ENCODE results near the gene CIDEB.

CIDEB gene

DNA sequence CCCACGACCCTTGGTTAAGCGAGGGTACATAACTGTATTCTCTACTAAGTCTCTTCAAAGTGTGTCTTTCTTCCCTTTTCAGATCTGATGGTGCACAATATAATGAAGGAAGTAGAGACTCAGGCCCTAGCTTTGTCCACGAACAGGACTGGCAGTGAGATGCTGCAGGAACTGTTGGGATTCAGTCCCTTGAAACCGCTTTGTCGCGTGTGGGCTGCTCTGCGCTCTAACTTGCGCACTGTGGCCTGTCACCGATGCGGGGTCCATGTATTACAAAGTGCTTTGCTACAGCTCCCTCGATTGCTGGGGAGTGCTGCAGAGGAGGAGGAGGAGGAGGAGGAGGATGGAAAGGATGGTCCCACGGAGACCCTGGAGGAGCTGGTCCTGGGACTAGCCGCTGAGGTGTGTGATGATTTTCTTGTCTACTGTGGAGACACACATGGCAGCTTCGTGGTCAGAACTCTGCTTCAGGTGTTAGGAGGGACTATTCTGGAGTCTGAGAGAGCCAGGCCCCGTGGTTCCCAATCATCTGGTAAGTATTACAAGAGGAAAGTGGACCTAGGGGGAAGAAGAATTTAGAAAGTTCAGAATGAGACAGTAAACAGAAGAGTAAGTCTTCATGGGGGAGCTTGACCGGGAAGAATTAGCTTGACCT lies 7.3 kb downstream of the CIDEB start:
- TF ChIP-seq, protein P1, sequence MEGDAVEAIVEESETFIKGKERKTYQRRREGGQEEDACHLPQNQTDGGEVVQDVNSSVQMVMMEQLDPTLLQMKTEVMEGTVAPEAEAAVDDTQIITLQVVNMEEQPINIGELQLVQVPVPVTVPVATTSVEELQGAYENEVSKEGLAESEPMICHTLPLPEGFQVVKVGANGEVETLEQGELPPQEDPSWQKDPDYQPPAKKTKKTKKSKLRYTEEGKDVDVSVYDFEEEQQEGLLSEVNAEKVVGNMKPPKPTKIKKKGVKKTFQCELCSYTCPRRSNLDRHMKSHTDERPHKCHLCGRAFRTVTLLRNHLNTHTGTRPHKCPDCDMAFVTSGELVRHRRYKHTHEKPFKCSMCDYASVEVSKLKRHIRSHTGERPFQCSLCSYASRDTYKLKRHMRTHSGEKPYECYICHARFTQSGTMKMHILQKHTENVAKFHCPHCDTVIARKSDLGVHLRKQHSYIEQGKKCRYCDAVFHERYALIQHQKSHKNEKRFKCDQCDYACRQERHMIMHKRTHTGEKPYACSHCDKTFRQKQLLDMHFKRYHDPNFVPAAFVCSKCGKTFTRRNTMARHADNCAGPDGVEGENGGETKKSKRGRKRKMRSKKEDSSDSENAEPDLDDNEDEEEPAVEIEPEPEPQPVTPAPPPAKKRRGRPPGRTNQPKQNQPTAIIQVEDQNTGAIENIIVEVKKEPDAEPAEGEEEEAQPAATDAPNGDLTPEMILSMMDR (IDR thresholded peaks at IDR 0.05; ENCODE audit: low read depth, low read length): no peak
- in situ Hi-C loops (cut with HindIII; ENCODE audit: low sequenced_read_pairs): no loop called here
- no peak for DNase-seq (ENCODE audit: low read depth, low spot score)
- peak overlapping the region; percentile 92 for H3K4me3 ChIP-seq (ENCODE audit: low read depth, low read length)

DNA sequence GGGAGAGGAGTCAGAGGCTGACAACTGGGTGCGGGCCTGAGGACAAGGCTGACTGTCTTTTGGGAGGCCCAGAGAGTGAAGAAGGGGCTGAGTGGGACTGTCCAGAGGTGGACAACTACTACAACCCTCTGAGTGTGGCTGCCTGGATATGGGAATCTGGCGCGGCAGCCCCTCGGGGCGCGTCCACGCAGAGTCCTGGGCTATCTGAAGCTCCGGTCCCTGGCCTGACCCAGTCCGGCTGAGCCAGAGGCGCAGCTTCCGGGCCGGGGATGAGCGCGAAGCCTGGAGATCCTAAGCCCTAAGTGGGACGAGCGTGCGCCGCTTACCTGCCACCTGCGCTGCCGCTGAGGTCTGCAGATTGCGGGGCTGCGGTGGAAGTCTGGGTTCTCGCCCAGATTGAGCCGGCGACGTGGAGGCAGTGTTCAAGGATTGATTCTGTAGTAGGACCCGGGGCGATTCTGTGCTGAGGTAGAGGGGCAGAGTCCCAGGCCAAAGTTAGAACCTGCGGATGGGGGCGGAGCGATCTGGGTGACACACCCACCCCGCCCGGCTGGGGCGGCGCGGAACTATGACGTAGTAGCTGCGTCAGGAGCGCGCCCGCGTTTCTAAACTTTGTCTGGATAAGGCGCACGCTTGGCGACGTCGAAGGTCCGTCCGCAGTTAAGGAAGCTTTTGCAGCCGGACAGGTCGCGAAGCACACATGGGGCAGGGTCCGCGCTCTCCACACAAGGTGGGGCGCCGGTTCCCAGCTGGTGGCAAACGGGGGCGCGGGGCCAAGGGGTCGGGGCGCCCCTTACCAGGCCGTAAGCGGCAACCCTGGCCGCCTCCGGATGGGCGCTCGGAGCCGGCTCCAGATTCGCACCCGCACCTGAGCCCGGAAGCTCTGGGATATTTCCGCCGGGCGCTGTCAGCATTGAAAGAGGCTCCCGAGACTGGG lies 8.3 kb downstream of the CIDEB start, which contains the start of the genes DHRS1 and NOP9:
TSS of gene DHRS1 (minus strand) at position 526 of the 937 bp plus-strand sequence. CDS start 674 bp downstream, outside the sequence.
TSS of gene NOP9 (plus strand) at position 596 of the 937 bp plus-strand sequence. CDS start at position 701, 105 bp downstream.
- peak; percentile 89 for DNase-seq (ENCODE audit: low read depth, low spot score)
- in situ Hi-C loops (cut with HindIII; ENCODE audit: low sequenced_read_pairs): no loop called here
- peak within 1 kb of the TSS; percentile 92 for H3K4me3 ChIP-seq (ENCODE audit: low read depth, low read length)
- TF ChIP-seq, protein P1 (IDR thresholded peaks at IDR 0.05; ENCODE audit: low read depth, low read length): no peak

DNA sequence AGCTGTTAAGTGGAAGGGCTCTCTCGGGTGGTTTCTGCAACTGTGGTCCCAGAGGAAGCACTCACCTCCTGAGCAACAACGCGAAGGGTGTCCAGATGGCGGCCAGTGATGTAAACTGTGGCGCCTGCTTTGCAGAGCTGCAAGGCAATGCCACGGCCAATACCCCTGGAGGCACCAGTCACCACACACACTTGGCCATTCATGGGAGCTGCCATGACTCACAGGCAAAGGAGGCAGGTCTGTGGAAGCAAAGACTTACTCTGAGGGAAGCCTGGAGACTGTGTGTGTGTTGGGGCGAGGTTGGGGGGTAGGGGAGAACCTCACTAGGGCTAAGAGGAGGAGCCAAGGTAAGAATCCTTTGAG lies 8.9 kb downstream of the CIDEB start:
- in situ Hi-C loops (cut with HindIII; ENCODE audit: low sequenced_read_pairs): no loop called here
- peak overlapping the region; percentile 92 for H3K4me3 ChIP-seq (ENCODE audit: low read depth, low read length)
- TF ChIP-seq, protein P1 (IDR thresholded peaks at IDR 0.05; ENCODE audit: low read depth, low read length): no peak
- peak; percentile 54 for DNase-seq (ENCODE audit: low read depth, low spot score)

DNA sequence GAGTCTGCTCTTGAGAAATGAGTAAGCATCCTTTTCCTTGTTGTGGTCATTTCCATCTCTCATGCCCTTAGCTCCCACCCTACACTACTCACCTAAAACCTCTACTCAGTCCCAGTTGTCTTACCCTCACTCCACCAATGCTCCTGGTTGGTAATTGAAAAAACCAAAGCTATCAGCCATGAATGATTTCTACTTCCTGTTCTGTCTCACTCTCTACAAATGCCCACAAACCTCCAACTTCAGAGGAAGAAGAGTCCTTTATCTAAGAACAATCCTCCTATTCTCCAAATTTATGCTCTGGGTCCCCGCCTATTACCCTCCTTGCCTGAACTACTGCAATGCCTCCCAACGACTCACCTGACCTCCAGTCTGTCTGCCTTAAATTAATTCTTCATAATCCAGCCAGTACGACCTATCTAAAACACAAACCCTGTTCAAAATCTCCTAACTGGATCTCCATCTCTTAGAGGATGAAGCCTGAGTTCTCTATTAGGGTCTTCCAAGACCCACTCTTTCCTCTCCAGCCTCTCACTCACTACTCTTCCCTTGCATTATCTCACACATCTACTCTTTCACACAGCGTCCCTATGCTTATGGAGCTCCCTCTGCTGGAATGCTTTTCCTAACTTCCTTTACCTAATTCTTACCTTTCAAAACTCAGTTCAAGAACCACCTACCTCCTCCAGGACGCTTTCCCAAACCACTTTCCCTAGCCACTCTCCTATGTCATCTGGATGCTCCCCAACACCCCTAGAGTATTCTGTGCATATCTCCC lies 10.4 kb downstream of the CIDEB start:
- DNase-seq (ENCODE audit: low read depth, low spot score): no peak
- in situ Hi-C loops (cut with HindIII; ENCODE audit: low sequenced_read_pairs): no loop called here
- H3K4me3 ChIP-seq (ENCODE audit: low read depth, low read length): no peak overlapping the region
- TF ChIP-seq, protein P1 (IDR thresholded peaks at IDR 0.05; ENCODE audit: low read depth, low read length): peak; percentile 61

DNA sequence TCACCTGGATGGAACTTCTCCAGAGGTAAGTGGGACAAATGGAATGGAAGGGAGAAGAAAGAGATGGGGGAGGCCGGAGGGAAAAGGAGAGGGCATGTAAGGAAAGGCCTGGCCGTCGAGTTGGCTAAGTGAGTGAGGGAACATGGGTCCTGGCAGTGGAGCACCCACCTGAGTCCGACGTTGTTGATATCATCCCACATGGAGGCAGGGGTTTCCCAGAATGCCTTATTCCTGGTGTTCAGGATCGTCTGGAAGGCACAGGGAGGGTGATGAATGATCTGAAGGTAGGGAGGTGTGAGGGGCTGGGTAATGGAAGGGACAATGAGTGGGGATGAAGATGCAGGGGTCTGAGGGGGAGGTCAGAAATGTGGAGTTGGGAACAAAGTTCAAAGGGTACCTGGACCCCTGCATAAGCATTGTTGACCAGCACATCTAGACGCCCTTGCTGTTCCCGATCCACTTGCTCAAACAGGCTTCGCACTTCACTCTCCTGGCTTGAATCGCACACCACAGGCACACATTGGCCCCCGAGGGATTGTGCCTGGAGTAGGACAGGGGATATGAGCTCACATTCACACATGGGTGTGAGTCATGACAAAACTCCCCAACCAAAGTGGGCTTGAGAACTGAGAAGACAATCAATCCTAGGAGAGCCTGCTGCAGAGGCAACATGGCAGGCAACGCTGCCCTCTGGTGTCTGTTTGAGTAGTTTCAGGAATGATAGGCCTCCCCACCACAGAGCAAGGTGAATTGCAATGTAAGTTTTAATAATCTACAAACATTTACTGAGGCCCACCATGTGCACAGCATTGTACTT lies 11.2 kb downstream of the CIDEB start:
- no peak overlapping the region for H3K4me3 ChIP-seq (ENCODE audit: low read depth, low read length)
- peak; percentile 91 for DNase-seq (ENCODE audit: low read depth, low spot score)
- TF ChIP-seq, protein P1 (IDR thresholded peaks at IDR 0.05; ENCODE audit: low read depth, low read length): peak; percentile 77
- in situ Hi-C loops (cut with HindIII; ENCODE audit: low sequenced_read_pairs): no loop called here

All from astrocyte of the spinal cord (primary cell).